GM23248 (cell line): ENCODE measurements around the gene POLN. TPM values are rescaled to one million over a fixed set of nuclear protein-coding genes. Genes with fewer than 3 reads are reported as not detected.

Experiments used
- DNase-seq: peaks from one replicate; pipeline ENCODE4 v3.0.0-alpha.2; 2015
- H2AFZ ChIP-seq: fragments of 200-600 bp; sonication (generic); 2 replicates; pipeline ENCODE4 v1.6.1; 2016; ENCODE audit warnings: antibody characterized with exemption
- H3F3A ChIP-seq: fragments of 200-600 bp; sonication (generic); 2 replicates; pipeline ENCODE4 v1.6.1; 2016; ENCODE audit warnings: mild to moderate bottlenecking, antibody characterized with exemption, mixed run types; ENCODE audit not compliant: insufficient read depth
- H3K27ac ChIP-seq: fragments of 200-600 bp; sonication (generic); 2 replicates; pipeline ENCODE4 v1.5.1; 2016; ENCODE audit warnings: mild to moderate bottlenecking
- H3K27me3 ChIP-seq: fragments of 200-600 bp; sonication (generic); replicated peaks from 2 replicates; pipeline ENCODE4 v1.6.1; 2016; ENCODE audit warnings: mild to moderate bottlenecking; ENCODE audit not compliant: insufficient read depth
- H3K36me3 ChIP-seq: fragments of 200-600 bp; sonication (generic); 2 replicates; pipeline ENCODE4 v1.6.1; 2016; ENCODE audit warnings: low read depth, mild to moderate bottlenecking
- H3K4me1 ChIP-seq: fragments of 200-600 bp; sonication (generic); 2 replicates; pipeline ENCODE4 v1.6.1; 2016; ENCODE audit warnings: mild to moderate bottlenecking; ENCODE audit not compliant: insufficient read depth
- H3K4me2 ChIP-seq: fragments of 200-600 bp; sonication (generic); one replicate; pipeline ENCODE4 v1.6.1; 2016; ENCODE audit warnings: mild to moderate bottlenecking; ENCODE audit not compliant: unreplicated experiment
- H3K4me3 ChIP-seq: fragments of 200-600 bp; sonication (generic); 2 replicates; pipeline ENCODE4 v1.5.1; 2016; ENCODE audit warnings: mild to moderate bottlenecking
- H3K79me2 ChIP-seq: fragments of 200-600 bp; sonication (generic); 2 replicates; pipeline ENCODE4 v1.6.1; 2016; ENCODE audit warnings: mild to moderate bottlenecking; ENCODE audit not compliant: insufficient read depth
- H3K9ac ChIP-seq: fragments of 200-600 bp; sonication (generic); 2 replicates; pipeline ENCODE4 v1.6.1; 2016; ENCODE audit warnings: mild to moderate bottlenecking
- H3K9me2 ChIP-seq: fragments of 200-600 bp; sonication (generic); 2 replicates; pipeline ENCODE4 v1.6.1; 2016; ENCODE audit warnings: mixed run types, mild to moderate bottlenecking, moderate library complexity; ENCODE audit not compliant: insufficient read depth
- H3K9me3 ChIP-seq: fragments of 200-600 bp; sonication (generic); one replicate; pipeline ENCODE4 v1.6.1; 2017; ENCODE audit warnings: low read depth
- H4K20me1 ChIP-seq: fragments of 200-600 bp; sonication (generic); 2 replicates; pipeline ENCODE4 v1.6.0; 2016; ENCODE audit not compliant: insufficient read depth
- EZH2 ChIP-seq: fragments of 200-600 bp; sonication (generic); IDR thresholded peaks from 2 replicates; pipeline ENCODE4 v1.6.1; 2018; ENCODE audit warnings: antibody characterized with exemption, mild to moderate bottlenecking; ENCODE audit not compliant: insufficient read depth, poor library complexity, severe bottlenecking
- EZH2phosphoT487 ChIP-seq: fragments of 200-600 bp; sonication (generic); IDR thresholded peaks from 2 replicates; pipeline ENCODE4 v1.6.1; 2018; ENCODE audit warnings: antibody characterized with exemption, moderate library complexity, mild to moderate bottlenecking, low read depth; ENCODE audit not compliant: insufficient read depth
- WGBS, 2 experiments: methylation state at CpG; one replicate each; pipeline ENCODE4 v1.1.6; 2015 to 2017; ENCODE audit warnings: low lambda C conversion rate in 2 of 2, low coverage in 1 of 2; ENCODE audit errors: missing lambda C conversion rate in 2 of 2; 5-methylcytosine and 5-hydroxymethylcytosine counted together
- in situ Hi-C: fragments of 300-500 bp; cut with MboI; formaldehyde crosslinking; loops from 2 replicates; pipeline ENCODE4 v1.15.0; 2020
- polyA plus RNA-seq: library from polyadenylated mRNA; unstranded; fragments of >200 nt; fragmentation: Nextera tagmentation; extraction: Ambion mirVana; gene quantifications from 2 replicates; pipeline ENCODE4 v1.2.1, GENCODE V29; 2016
- total RNA-seq: library from RNA; depleted of rRNA; stranded (reverse); fragments of >200 nt; shearing (Covaris generic); gene quantifications from 2 replicates; pipeline ENCODE4 v1.2.3, GENCODE V29; 2014

The POLN gene
- total and polyA plus RNA-seq, 2 experiments from 2014 or later = 1.6 to 3.9 TPM

GRCh38 chr4:2080429-2081300 is 161.3 kb downstream of the POLN start:
- Histone ChIP-seq H3K36me3 (no peaks in the 10 kb centered on the region), H3K4me3 (no peak overlapping the region), H3K9me3 (no peaks in the 10 kb centered on the region), H4K20me1 (no peaks in the 10 kb centered on the region), H3K4me1 (no peaks in the 10 kb centered on the region), H3K27ac (no peak overlapping the region), H3K79me2 (no peaks in the 10 kb centered on the region), H3K9ac (no peak overlapping the region), H3F3A (no peaks in the 10 kb centered on the region), H3K4me2 (no peak overlapping the region), H2AFZ (no peak overlapping the region), H3K27me3 (no peaks in the 10 kb centered on the region), H3K9me2 (no peaks in the 10 kb centered on the region)
- TF ChIP-seq EZH2phosphoT487 (no peak), EZH2 (no peak)
- in situ Hi-C loops = no loop called here
- WGBS, 2 experiments = 88 to 90% methylated on average over 16 to 19 of the region's 19 CpGs
- no peak for DNase-seq

GRCh38 chr4:2079926-2080325 is 162.0 kb downstream of the POLN start:
- H3K9me2 ChIP-seq = no peaks in the 10 kb centered on the region
- H3F3A ChIP-seq = no peaks in the 10 kb centered on the region
- no peak overlapping the region for H2AFZ ChIP-seq
- H3K9ac ChIP-seq = no peak overlapping the region
- DNase-seq = no peak
- no peaks in the 10 kb centered on the region for H3K27me3 ChIP-seq
- H3K36me3 ChIP-seq = no peaks in the 10 kb centered on the region
- no peak overlapping the region for H3K4me2 ChIP-seq
- H3K4me1 ChIP-seq = no peaks in the 10 kb centered on the region
- TF ChIP-seq EZH2phosphoT487 (no peak), EZH2 (no peak)
- in situ Hi-C loops = no loop called here
- H4K20me1 ChIP-seq = no peaks in the 10 kb centered on the region
- no peaks in the 10 kb centered on the region for H3K9me3 ChIP-seq
- H3K27ac ChIP-seq = no peak overlapping the region
- H3K79me2 ChIP-seq = no peaks in the 10 kb centered on the region
- WGBS, 2 experiments = 83 to 86% methylated on average over 5 to 9 of the region's 9 CpGs
- no peak overlapping the region for H3K4me3 ChIP-seq

DNA sequence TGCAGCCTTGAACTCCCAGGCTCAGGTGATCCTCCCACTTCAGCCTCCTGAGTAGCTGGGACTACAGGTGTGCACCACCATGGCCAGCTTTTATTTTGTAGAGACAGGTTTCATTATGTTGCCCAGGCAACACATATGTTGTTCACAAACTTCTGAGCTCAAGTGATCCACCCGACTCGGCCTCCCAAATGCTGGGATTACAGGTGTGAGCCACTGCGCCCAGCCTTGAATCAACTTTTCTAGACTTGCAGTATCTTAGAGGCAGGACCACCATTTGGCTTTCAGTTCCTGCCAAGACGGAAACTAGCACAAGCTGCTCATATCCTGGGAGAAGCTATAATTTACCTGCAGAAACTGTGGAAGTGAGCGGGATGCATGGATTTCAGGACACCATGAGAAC is 162.9 kb downstream of the POLN start:
- Histone ChIP-seq H3K9me2 (no peaks in the 10 kb centered on the region), H3F3A (no peaks in the 10 kb centered on the region), H3K9ac (no peak overlapping the region), H3K4me3 (no peak overlapping the region), H2AFZ (no peak overlapping the region), H3K36me3 (no peaks in the 10 kb centered on the region), H3K4me2 (no peak overlapping the region), H3K4me1 (no peaks in the 10 kb centered on the region), H3K27me3 (no peaks in the 10 kb centered on the region), H3K27ac (no peak overlapping the region), H3K9me3 (no peaks in the 10 kb centered on the region), H4K20me1 (no peaks in the 10 kb centered on the region), H3K79me2 (no peaks in the 10 kb centered on the region)
- WGBS, 2 experiments = 89 to 93% methylated on average over 5 of the region's 5 CpGs
- in situ Hi-C loops = no loop called here
- no peak for DNase-seq
- TF ChIP-seq EZH2 (no peak), EZH2phosphoT487 (no peak)

GRCh38 chr4:2078584-2078983 is 163.3 kb downstream of the POLN start:
- Histone ChIP-seq H4K20me1 (no peaks in the 10 kb centered on the region), H3K4me3 (no peak overlapping the region), H3K9me2 (no peaks in the 10 kb centered on the region), H3K4me1 (no peaks in the 10 kb centered on the region), H3K27me3 (no peaks in the 10 kb centered on the region), H3F3A (no peaks in the 10 kb centered on the region), H3K9me3 (no peaks in the 10 kb centered on the region), H3K36me3 (no peaks in the 10 kb centered on the region), H3K4me2 (no peak overlapping the region), H3K79me2 (no peaks in the 10 kb centered on the region), H3K27ac (no peak overlapping the region), H3K9ac (no peak overlapping the region), H2AFZ (no peak overlapping the region)
- TF ChIP-seq EZH2 = no peak
- TF ChIP-seq EZH2phosphoT487 = no peak
- 61 to 63% methylated on average over 9 of the region's 9 CpGs for WGBS, 2 experiments
- in situ Hi-C loops = no loop called here
- DNase-seq = no peak
